Fibroblast of villous mesenchyme (primary cell): ENCODE measurements around the gene ZNF106. TPM values are rescaled to one million over a fixed set of nuclear protein-coding genes. Genes with fewer than 3 reads are reported as not detected.

Experiments used
- DNase-seq: peaks from one replicate; pipeline ENCODE4 v3.0.0-alpha.2; 2010; ENCODE audit warnings: low read depth
- H3K4me3 ChIP-seq: 2 replicates; pipeline ENCODE4 v1.5.1; 2011; ENCODE audit warnings: low read depth, mild to moderate bottlenecking, low read length
- CTCF ChIP-seq: IDR thresholded peaks from 2 replicates; pipeline ENCODE4 v1.5.1; 2012; ENCODE audit warnings: low read depth, mild to moderate bottlenecking, low read length; ENCODE audit not compliant: insufficient read depth
- total RNA-seq: library from RNA; depleted of rRNA; stranded (reverse); fragments of >200 nt; gene quantifications from 2 replicates; pipeline ENCODE4 v1.2.3, GENCODE V29; 2012

ZNF106 gene
- total RNA-seq, 1 donor, result 90.2 TPM

GRCh38 chr15:42403389-42403788 is 87.6 kb downstream of the ZNF106 start:
- H3K4me3 ChIP-seq, result no peak overlapping the region
- DNase-seq, result no peak
- no peak for TF ChIP-seq CTCF

DNA sequence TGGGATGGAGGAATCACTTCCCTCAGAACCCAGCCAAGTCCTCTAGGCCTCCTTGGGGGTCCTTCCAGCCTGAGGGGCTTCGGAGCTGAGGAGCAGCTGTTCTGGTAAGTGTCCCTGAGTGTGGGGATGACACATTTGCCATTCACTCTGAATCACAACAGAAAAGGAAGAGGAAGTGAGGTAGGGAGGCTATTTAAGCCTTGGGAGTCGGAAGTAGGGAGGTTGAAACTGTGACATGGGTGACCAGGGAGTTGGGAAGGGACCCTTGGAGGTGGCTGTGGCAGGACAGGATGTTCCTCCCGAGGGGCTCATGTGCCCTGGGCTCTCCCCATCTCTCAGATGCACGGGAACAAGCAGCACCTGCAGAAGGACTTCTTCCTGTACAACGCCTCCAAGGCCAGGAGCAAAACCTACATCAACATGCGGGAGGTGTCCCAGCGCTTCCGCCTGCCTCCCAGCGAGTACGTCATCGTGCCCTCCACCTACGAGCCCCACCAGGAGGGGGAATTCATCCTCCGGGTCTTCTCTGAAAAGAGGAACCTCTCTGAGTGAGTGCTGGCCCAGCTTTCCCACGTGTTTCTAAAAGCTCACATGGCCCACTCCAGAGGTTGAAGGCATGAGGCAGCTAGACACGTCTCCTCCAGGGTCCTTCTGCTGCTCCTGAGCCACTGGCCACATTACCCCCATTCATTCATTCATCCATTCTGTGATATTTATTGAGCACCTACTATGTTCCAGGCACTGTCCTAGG is 88.3 kb downstream of the ZNF106 start:
- H3K4me3 ChIP-seq, result no peak overlapping the region
- TF ChIP-seq CTCF, result no peak
- no peak for DNase-seq

- DNase-seq, result no peak
- H3K4me3 ChIP-seq, result no peak overlapping the region
- TF ChIP-seq CTCF, result no peak
Observed at GRCh38 chr15:42401544-42402454, 89.1 kb downstream of the ZNF106 start.

DNA sequence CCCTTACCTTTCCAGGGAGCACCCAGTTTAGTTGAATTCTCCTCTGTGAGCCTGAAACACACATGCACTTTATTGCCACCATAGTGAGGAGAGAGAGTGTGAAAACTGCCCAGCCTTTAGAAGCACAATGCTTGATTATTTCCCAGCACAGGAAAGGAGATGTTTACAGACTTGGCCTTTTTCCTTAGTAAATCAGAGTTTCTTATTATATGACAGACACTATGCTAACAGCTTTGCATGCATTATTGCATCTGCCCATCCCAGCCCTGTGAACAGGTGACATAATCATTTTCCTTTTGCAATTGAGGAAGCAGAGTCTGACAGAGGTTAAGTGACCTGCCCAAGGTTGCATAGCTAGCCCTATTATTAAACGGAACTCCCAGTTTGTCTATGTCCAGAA is 95.1 kb downstream of the ZNF106 start:
- H3K4me3 ChIP-seq, result no peak overlapping the region
- no peak for TF ChIP-seq CTCF
- DNase-seq, result no peak

DNA sequence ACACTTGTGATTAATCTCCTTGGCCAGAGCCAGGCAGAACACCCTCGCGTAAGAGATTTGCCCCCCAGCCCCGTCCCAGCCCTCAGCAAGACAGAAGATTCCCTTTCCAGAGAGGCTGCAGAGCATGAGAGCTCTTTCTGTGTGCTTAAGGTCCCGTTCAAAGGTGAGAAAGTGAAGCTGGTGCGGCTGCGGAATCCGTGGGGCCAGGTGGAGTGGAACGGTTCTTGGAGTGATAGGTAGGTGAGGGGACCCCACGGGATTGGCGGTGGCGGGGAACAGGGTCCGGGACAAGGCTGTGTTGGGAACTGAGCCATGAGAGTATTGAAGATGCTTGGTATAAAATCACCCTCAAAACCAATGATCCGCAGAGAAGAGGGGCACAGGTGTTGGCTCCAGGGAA is 96.8 kb downstream of the ZNF106 start:
- no peak for DNase-seq
- H3K4me3 ChIP-seq, result no peak overlapping the region
- TF ChIP-seq CTCF, result no peak

GRCh38 chr15:42392309-42393024 is 98.5 kb downstream of the ZNF106 start:
- no peak for DNase-seq
- TF ChIP-seq CTCF, result no peak
- no peak overlapping the region for H3K4me3 ChIP-seq
